ENCODE measurements around the gene GRHL3.

DNA sequence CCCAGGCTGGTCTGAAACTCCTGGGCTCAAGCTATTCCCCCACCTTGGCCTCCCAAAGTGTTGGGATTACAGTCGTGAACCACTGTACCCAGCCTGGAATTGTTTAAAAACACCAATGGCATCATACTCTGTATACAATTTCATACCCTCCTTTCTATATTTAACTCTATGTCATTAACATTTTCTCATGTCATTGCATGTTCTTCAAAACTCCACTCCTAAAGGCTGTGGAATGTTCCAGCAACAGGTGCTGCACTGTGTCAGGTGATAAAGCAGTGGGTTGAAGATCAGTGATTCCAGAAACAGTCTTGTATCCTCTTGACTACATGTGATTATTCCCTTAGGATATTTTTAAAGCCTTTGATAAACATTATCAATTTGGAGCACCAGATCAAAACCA lies 36.7 kb upstream of the GRHL3 start:
- TF ChIP-seq, protein P1, sequence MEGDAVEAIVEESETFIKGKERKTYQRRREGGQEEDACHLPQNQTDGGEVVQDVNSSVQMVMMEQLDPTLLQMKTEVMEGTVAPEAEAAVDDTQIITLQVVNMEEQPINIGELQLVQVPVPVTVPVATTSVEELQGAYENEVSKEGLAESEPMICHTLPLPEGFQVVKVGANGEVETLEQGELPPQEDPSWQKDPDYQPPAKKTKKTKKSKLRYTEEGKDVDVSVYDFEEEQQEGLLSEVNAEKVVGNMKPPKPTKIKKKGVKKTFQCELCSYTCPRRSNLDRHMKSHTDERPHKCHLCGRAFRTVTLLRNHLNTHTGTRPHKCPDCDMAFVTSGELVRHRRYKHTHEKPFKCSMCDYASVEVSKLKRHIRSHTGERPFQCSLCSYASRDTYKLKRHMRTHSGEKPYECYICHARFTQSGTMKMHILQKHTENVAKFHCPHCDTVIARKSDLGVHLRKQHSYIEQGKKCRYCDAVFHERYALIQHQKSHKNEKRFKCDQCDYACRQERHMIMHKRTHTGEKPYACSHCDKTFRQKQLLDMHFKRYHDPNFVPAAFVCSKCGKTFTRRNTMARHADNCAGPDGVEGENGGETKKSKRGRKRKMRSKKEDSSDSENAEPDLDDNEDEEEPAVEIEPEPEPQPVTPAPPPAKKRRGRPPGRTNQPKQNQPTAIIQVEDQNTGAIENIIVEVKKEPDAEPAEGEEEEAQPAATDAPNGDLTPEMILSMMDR (conservative IDR thresholded peaks at IDR 0.05) = no peak
- TF ChIP-seq EZH2 (IDR thresholded peaks at IDR 0.05; ENCODE audit: low read depth) = no peak

All from PC-9 (cell line).